Fibroblast of skin of abdomen (primary cell): Measurements from ENCODE around the gene KLF12.

ENCODE experiments used
- DNase-seq: peaks from one replicate; pipeline ENCODE4 v3.0.0-alpha.2; 2013

The KLF12 gene

GRCh38 chr13:74134777-74135325 is 647 bp upstream of the KLF12 start:
- peak; percentile 28 for DNase-seq

- peak; percentile 96 for DNase-seq
These were observed 475 bp downstream of the KLF12 start for GRCh38 chr13:74133657-74134201.

- DNase-seq: peak; percentile 53
These were observed 1.2 kb downstream of the KLF12 start for GRCh38 chr13:74132776-74133656.

- no peak for DNase-seq
These were observed 1.9 kb downstream of the KLF12 start for GRCh38 chr13:74132152-74132775.

- DNase-seq: no peak
These were observed 3.0 kb downstream of the KLF12 start for GRCh38 chr13:74131227-74131626.

- peak; percentile 47 for DNase-seq
These were observed 4.6 kb downstream of the KLF12 start for GRCh38 chr13:74129500-74130191.

- peak; percentile 26 for DNase-seq
These were observed 5.9 kb downstream of the KLF12 start for GRCh38 chr13:74128156-74128767.

- DNase-seq: no peak
These were observed 15.9 kb downstream of the KLF12 start for GRCh38 chr13:74118328-74118727.

- DNase-seq: no peak
These were observed 16.9 kb downstream of the KLF12 start for GRCh38 chr13:74117207-74117705.

- peak; percentile 78 for DNase-seq
These were observed 19.1 kb downstream of the KLF12 start for GRCh38 chr13:74115133-74115532.

- no peak for DNase-seq
These were observed 19.6 kb downstream of the KLF12 start for GRCh38 chr13:74114641-74115040.

GRCh38 chr13:74114202-74114601 is 20.0 kb downstream of the KLF12 start:
- peak; percentile 70 for DNase-seq

- no peak for DNase-seq
These were observed 22.0 kb downstream of the KLF12 start for GRCh38 chr13:74111901-74112824.

- DNase-seq: no peak
These were observed 22.8 kb downstream of the KLF12 start for GRCh38 chr13:74111399-74111798.

- DNase-seq: no peak
These were observed 24.2 kb downstream of the KLF12 start for GRCh38 chr13:74110053-74110452.

- no peak for DNase-seq
These were observed 26.6 kb downstream of the KLF12 start for GRCh38 chr13:74107598-74107997.

- DNase-seq: no peak
These were observed 28.3 kb downstream of the KLF12 start for GRCh38 chr13:74105871-74106270.

- DNase-seq: no peak
These were observed 29.4 kb downstream of the KLF12 start for GRCh38 chr13:74104661-74105275.

- DNase-seq: no peak
These were observed 30.1 kb downstream of the KLF12 start for GRCh38 chr13:74103970-74104555.

- DNase-seq: no peak
These were observed 31.0 kb downstream of the KLF12 start for GRCh38 chr13:74103196-74103595.
